IPS DF 4.7 (cell line): ENCODE measurements around the gene FBXW8.

Source experiments
- DNase-seq: peaks from one replicate; pipeline ENCODE4 v3.0.0-alpha.2; 2013; ENCODE audit warnings: low spot score; ENCODE audit errors: extremely low read depth

The FBXW8 gene

GRCh38 chr12:116910645-116911451 lies at the start of gene FBXW8:
Gene FBXW8, plus strand, starts transcription at chr12:116910950. Its CDS starts 88 bp downstream, at chr12:116911038.
- DNase-seq: no peak

- DNase-seq: no peak
These were observed 49.4 kb upstream of the FBXW8 start for GRCh38 chr12:116861320-116861719.

- no peak for DNase-seq
These were observed 48.6 kb upstream of the FBXW8 start for GRCh38 chr12:116862167-116862566.

- DNase-seq: peak; percentile 68
These were observed 47.4 kb upstream of the FBXW8 start for GRCh38 chr12:116863275-116863767.

GRCh38 chr12:116864371-116865160 lies 46.2 kb upstream of the FBXW8 start:
- no peak for DNase-seq

- no peak for DNase-seq
These were observed 43.2 kb upstream of the FBXW8 start for GRCh38 chr12:116867523-116867922.

GRCh38 chr12:116870306-116870705 lies 40.4 kb upstream of the FBXW8 start:
- no peak for DNase-seq

GRCh38 chr12:116874324-116874995 lies 36.3 kb upstream of the FBXW8 start:
- no peak for DNase-seq

GRCh38 chr12:116876151-116876869 lies 34.4 kb upstream of the FBXW8 start:
- no peak for DNase-seq

- DNase-seq: no peak
These were observed 31.9 kb upstream of the FBXW8 start for GRCh38 chr12:116878567-116879508.

GRCh38 chr12:116879509-116880212 lies 31.1 kb upstream of the FBXW8 start:
- no peak for DNase-seq

- DNase-seq: no peak
These were observed 30.4 kb upstream of the FBXW8 start for GRCh38 chr12:116880213-116880816.

GRCh38 chr12:116880817-116881324 lies 29.9 kb upstream of the FBXW8 start:
- DNase-seq: no peak

- DNase-seq: no peak
These were observed 29.3 kb upstream of the FBXW8 start, which contains the start of gene HRK for GRCh38 chr12:116881325-116881876. Gene HRK, minus strand, starts transcription at chr12:116881441. Its CDS starts 134 bp downstream, at chr12:116881307.

- no peak for DNase-seq
These were observed 28.8 kb upstream of the FBXW8 start for GRCh38 chr12:116881877-116882507.

- no peak for DNase-seq
These were observed 28.0 kb upstream of the FBXW8 start for GRCh38 chr12:116882742-116883141.

GRCh38 chr12:116884871-116885270 lies 25.9 kb upstream of the FBXW8 start:
- no peak for DNase-seq

- no peak for DNase-seq
These were observed 25.3 kb upstream of the FBXW8 start for GRCh38 chr12:116885491-116885890.
